SK-N-SH treated with all-trans-retinoic acid at 6 μM for 48 hours (cell line): ENCODE measurements around the gene ACKR3.

Experiments used
- ATAC-seq: fragments of 200-7000 bp; cut with Tn5 transposase; 3 replicates; pipeline ENCODE4 v1.9.1; 2020; ENCODE audit warnings: mild to moderate bottlenecking, moderate library complexity
- ARNTL ChIP-seq: fragments of 450-650 bp; formaldehyde crosslinking; IDR thresholded peaks from 2 replicates; pipeline ENCODE4 v1.5.0; 2020; ENCODE audit warnings: low read depth, mild to moderate bottlenecking, moderate library complexity, borderline replicate concordance
- BACH2 ChIP-seq: fragments of 250-450 bp; sonication (Bioruptor Pico); IDR thresholded peaks from 2 replicates; pipeline ENCODE4 v1.9.0; 2021; ENCODE audit warnings: mild to moderate bottlenecking, borderline replicate concordance
- CSDC2 ChIP-seq: fragments of 250-450 bp; sonication (Bioruptor Pico); IDR thresholded peaks from 2 replicates; pipeline ENCODE4 v1.5.0; 2020; ENCODE audit warnings: mild to moderate bottlenecking, moderate library complexity
- ESRRG ChIP-seq: fragments of 250-450 bp; sonication (Bioruptor Pico); IDR thresholded peaks from 2 replicates; pipeline ENCODE4 v1.6.1; 2021; ENCODE audit warnings: mild to moderate bottlenecking
- GLIS3 ChIP-seq: fragments of 250-450 bp; sonication (Bioruptor Pico); IDR thresholded peaks from 2 replicates; pipeline ENCODE4 v1.5.0; 2020; ENCODE audit warnings: mild to moderate bottlenecking, moderate library complexity
- ISL1 ChIP-seq: fragments of 250-450 bp; sonication (Bioruptor Pico); IDR thresholded peaks from 2 replicates; pipeline ENCODE4 v2.1.2; 2022; ENCODE audit warnings: mild to moderate bottlenecking, moderate library complexity
- OSR1 ChIP-seq: fragments of 250-450 bp; sonication (Bioruptor Pico); IDR thresholded peaks from 2 replicates; pipeline ENCODE4 v1.8.0; 2022; ENCODE audit warnings: moderate library complexity, mild to moderate bottlenecking, inconsistent platforms
- PPARA ChIP-seq: fragments of 250-450 bp; sonication (Bioruptor Pico); IDR thresholded peaks from 2 replicates; pipeline ENCODE4 v1.5.0; 2020; ENCODE audit warnings: mild to moderate bottlenecking, borderline replicate concordance
- RARB ChIP-seq: fragments of 250-450 bp; sonication (Bioruptor Pico); IDR thresholded peaks from 2 replicates; pipeline ENCODE4 v1.8.0; 2021; ENCODE audit warnings: mild to moderate bottlenecking, moderate library complexity
- SNAI2 ChIP-seq: fragments of 250-450 bp; sonication (Bioruptor Pico); IDR thresholded peaks from 2 replicates; pipeline ENCODE4 v1.5.0; 2020; ENCODE audit warnings: mild to moderate bottlenecking, moderate library complexity
- TCF4 ChIP-seq: fragments of 250-450 bp; sonication (Bioruptor Pico); IDR thresholded peaks from 2 replicates; pipeline ENCODE4 v1.8.0; 2021; ENCODE audit warnings: mild to moderate bottlenecking, moderate library complexity, borderline replicate concordance
- TOX ChIP-seq: fragments of 250-450 bp; sonication (Bioruptor Pico); IDR thresholded peaks from 2 replicates; pipeline ENCODE4 v1.8.0; 2021; ENCODE audit warnings: mild to moderate bottlenecking, moderate library complexity, borderline replicate concordance
- ZC3H10 ChIP-seq: fragments of 250-450 bp; sonication (Bioruptor Pico); IDR thresholded peaks from 2 replicates; pipeline ENCODE4 v1.5.1; 2021; ENCODE audit warnings: mild to moderate bottlenecking, moderate library complexity
- ZFP30 ChIP-seq: fragments of 450-650 bp; formaldehyde crosslinking; IDR thresholded peaks from 2 replicates; pipeline ENCODE4 v1.5.0; 2022; ENCODE audit warnings: mild to moderate bottlenecking, moderate library complexity
- ZNF565 ChIP-seq: fragments of 450-650 bp; formaldehyde crosslinking; conservative IDR thresholded peaks from 2 replicates; pipeline ENCODE4 v1.5.0; 2020; ENCODE audit warnings: low read depth, mild to moderate bottlenecking, moderate library complexity
- ZNF70 ChIP-seq: fragments of 450-650 bp; formaldehyde crosslinking; IDR thresholded peaks from 2 replicates; pipeline ENCODE4 v1.5.0; 2020; ENCODE audit warnings: mild to moderate bottlenecking, moderate library complexity
- TF ChIP-seq, protein P1 (sequence below): fragments of 250-450 bp; sonication (Bioruptor Pico); IDR thresholded peaks from 2 replicates; pipeline ENCODE4 v1.5.1; 2021; ENCODE audit warnings: mild to moderate bottlenecking, moderate library complexity
- TF ChIP-seq, protein P2 (sequence below): fragments of 250-450 bp; sonication (Bioruptor Pico); IDR thresholded peaks from 2 replicates; pipeline ENCODE4 v1.5.0; 2020; ENCODE audit warnings: mild to moderate bottlenecking, moderate library complexity
- TF ChIP-seq, protein P3 (sequence below): fragments of 250-450 bp; sonication (Bioruptor Pico); IDR thresholded peaks from 2 replicates; pipeline ENCODE4 v1.5.1; 2020; ENCODE audit warnings: low read depth, mild to moderate bottlenecking, moderate library complexity
- TF ChIP-seq, protein P4 (sequence below): fragments of 250-450 bp; sonication (Bioruptor Pico); IDR thresholded peaks from 2 replicates; pipeline ENCODE4 v1.8.0; 2020; ENCODE audit warnings: mild to moderate bottlenecking, moderate library complexity, borderline replicate concordance
- TF ChIP-seq, protein P5 (sequence below): fragments of 250-450 bp; sonication (Bioruptor Pico); IDR thresholded peaks from 2 replicates; pipeline ENCODE4 v1.8.0; 2021; ENCODE audit warnings: low read depth, mild to moderate bottlenecking, moderate library complexity, borderline replicate concordance

Gene ACKR3

GRCh38 chr2:236548179-236548921 is 21.3 kb upstream of the ACKR3 start:
- no peak for TF ChIP-seq ARNTL (CRISPR knock-in tag)
- no peak for TF ChIP-seq ISL1 (CRISPR knock-in tag)
- TF ChIP-seq, protein P1, sequence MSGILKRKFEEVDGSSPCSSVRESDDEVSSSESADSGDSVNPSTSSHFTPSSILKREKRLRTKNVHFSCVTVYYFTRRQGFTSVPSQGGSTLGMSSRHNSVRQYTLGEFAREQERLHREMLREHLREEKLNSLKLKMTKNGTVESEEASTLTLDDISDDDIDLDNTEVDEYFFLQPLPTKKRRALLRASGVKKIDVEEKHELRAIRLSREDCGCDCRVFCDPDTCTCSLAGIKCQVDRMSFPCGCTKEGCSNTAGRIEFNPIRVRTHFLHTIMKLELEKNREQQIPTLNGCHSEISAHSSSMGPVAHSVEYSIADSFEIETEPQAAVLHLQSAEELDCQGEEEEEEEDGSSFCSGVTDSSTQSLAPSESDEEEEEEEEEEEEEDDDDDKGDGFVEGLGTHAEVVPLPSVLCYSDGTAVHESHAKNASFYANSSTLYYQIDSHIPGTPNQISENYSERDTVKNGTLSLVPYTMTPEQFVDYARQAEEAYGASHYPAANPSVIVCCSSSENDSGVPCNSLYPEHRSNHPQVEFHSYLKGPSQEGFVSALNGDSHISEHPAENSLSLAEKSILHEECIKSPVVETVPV (CRISPR knock-in tag): no peak
- TF ChIP-seq ZC3H10 (CRISPR knock-in tag): no peak
- no peak for TF ChIP-seq RARB (CRISPR knock-in tag)
- TF ChIP-seq BACH2 (CRISPR knock-in tag): no peak
- no peak for TF ChIP-seq CSDC2 (CRISPR knock-in tag)
- ATAC-seq: no peak

- TF ChIP-seq CSDC2 (CRISPR knock-in tag): no peak
- TF ChIP-seq, protein P2, sequence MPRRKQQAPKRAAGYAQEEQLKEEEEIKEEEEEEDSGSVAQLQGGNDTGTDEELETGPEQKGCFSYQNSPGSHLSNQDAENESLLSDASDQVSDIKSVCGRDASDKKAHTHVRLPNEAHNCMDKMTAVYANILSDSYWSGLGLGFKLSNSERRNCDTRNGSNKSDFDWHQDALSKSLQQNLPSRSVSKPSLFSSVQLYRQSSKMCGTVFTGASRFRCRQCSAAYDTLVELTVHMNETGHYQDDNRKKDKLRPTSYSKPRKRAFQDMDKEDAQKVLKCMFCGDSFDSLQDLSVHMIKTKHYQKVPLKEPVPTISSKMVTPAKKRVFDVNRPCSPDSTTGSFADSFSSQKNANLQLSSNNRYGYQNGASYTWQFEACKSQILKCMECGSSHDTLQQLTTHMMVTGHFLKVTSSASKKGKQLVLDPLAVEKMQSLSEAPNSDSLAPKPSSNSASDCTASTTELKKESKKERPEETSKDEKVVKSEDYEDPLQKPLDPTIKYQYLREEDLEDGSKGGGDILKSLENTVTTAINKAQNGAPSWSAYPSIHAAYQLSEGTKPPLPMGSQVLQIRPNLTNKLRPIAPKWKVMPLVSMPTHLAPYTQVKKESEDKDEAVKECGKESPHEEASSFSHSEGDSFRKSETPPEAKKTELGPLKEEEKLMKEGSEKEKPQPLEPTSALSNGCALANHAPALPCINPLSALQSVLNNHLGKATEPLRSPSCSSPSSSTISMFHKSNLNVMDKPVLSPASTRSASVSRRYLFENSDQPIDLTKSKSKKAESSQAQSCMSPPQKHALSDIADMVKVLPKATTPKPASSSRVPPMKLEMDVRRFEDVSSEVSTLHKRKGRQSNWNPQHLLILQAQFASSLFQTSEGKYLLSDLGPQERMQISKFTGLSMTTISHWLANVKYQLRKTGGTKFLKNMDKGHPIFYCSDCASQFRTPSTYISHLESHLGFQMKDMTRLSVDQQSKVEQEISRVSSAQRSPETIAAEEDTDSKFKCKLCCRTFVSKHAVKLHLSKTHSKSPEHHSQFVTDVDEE: no peak
- no peak for TF ChIP-seq ESRRG (CRISPR knock-in tag)
- no peak for TF ChIP-seq ZNF565 (CRISPR knock-in tag)
- TF ChIP-seq, protein P3, sequence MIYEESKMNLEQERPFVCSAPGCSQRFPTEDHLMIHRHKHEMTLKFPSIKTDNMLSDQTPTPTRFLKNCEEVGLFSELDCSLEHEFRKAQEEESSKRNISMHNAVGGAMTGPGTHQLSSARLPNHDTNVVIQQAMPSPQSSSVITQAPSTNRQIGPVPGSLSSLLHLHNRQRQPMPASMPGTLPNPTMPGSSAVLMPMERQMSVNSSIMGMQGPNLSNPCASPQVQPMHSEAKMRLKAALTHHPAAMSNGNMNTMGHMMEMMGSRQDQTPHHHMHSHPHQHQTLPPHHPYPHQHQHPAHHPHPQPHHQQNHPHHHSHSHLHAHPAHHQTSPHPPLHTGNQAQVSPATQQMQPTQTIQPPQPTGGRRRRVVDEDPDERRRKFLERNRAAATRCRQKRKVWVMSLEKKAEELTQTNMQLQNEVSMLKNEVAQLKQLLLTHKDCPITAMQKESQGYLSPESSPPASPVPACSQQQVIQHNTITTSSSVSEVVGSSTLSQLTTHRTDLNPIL (CRISPR knock-in tag): no peak
- no peak for TF ChIP-seq SNAI2
- no peak for TF ChIP-seq ZC3H10 (CRISPR knock-in tag)
- TF ChIP-seq RARB (CRISPR knock-in tag): no peak
- TF ChIP-seq BACH2 (CRISPR knock-in tag): no peak
- no peak for TF ChIP-seq TCF4
- no peak for TF ChIP-seq ARNTL (CRISPR knock-in tag)
- TF ChIP-seq ZFP30: no peak
- TF ChIP-seq TOX (CRISPR knock-in tag): no peak
- no peak for TF ChIP-seq ZNF70
- no peak for TF ChIP-seq GLIS3 (CRISPR knock-in tag)
- TF ChIP-seq, protein P4, sequence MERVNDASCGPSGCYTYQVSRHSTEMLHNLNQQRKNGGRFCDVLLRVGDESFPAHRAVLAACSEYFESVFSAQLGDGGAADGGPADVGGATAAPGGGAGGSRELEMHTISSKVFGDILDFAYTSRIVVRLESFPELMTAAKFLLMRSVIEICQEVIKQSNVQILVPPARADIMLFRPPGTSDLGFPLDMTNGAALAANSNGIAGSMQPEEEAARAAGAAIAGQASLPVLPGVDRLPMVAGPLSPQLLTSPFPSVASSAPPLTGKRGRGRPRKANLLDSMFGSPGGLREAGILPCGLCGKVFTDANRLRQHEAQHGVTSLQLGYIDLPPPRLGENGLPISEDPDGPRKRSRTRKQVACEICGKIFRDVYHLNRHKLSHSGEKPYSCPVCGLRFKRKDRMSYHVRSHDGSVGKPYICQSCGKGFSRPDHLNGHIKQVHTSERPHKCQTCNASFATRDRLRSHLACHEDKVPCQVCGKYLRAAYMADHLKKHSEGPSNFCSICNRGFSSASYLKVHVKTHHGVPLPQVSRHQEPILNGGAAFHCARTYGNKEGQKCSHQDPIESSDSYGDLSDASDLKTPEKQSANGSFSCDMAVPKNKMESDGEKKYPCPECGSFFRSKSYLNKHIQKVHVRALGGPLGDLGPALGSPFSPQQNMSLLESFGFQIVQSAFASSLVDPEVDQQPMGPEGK (CRISPR knock-in tag): no peak
- TF ChIP-seq, protein P5, sequence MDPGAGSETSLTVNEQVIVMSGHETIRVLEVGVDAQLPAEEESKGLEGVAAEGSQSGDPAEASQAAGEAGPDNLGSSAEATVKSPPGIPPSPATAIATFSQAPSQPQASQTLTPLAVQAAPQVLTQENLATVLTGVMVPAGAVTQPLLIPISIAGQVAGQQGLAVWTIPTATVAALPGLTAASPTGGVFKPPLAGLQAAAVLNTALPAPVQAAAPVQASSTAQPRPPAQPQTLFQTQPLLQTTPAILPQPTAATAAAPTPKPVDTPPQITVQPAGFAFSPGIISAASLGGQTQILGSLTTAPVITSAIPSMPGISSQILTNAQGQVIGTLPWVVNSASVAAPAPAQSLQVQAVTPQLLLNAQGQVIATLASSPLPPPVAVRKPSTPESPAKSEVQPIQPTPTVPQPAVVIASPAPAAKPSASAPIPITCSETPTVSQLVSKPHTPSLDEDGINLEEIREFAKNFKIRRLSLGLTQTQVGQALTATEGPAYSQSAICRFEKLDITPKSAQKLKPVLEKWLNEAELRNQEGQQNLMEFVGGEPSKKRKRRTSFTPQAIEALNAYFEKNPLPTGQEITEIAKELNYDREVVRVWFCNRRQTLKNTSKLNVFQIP (CRISPR knock-in tag): no peak
- no peak for TF ChIP-seq OSR1
- no peak for TF ChIP-seq PPARA (CRISPR knock-in tag)
- TF ChIP-seq ISL1 (CRISPR knock-in tag): no peak
- no peak for ATAC-seq
Observed at GRCh38 chr2:236549165-236549564, 20.5 kb upstream of the ACKR3 start.

DNA sequence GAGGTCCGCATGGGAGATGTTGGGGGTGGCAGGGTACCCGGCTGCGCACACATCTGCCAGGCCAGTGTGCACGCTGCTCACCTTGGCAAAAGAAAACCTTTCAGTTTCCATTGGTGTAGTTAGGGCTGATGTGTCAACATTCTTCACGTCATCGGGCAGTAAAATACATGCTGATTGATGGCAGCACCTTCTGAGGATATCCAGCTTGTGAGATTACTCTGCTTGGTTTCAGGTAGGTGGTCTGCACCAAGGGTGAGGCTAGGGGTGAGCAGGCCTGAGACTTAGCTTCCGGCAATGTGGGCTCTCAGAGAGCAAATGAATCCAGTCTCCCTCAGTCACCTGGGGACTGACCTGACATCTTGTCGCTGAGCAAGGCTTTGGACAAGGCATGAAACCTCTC is 19.3 kb upstream of the ACKR3 start:
- no peak for ATAC-seq
- no peak for TF ChIP-seq ZNF565 (CRISPR knock-in tag)
